ENCODE results near the gene S100A2. TPM values are rescaled to one million over a fixed set of nuclear protein-coding genes. Genes with fewer than 3 reads are reported as not detected.

Gene S100A2
- total and polyA plus RNA-seq, 2 of the 13 experiments (the other 11 are each of a cell fraction or from before 2014, with no cell fraction given): 1.2 TPM

GRCh38 chr1:153520818-153521476 is 44.7 kb downstream of the S100A2 start:
- H4K20me1 ChIP-seq (ENCODE audit: insufficient read depth, low read length): no peaks in the 10 kb centered on the region
- ChIA-PET CTCF (ENCODE audit: low intra/inter-chr PET ratio, low total read pairs) (no interaction called here), POLR2A (interaction anchor here (1.3 to 1.7 kb wide), 2 partner anchors 51 to 113 kb away, joined by 3 to 4 read pairs; partner anchors contain the start of gene CHTOP)
- H3K4me3 ChIP-seq (replicated peaks in 1 of 3; ENCODE audit: insufficient read depth in 1 of 3, low read depth in 2 of 3, low read length in 3 of 3): no peak overlapping the region
- peaks cover 9% of the 10 kb centered on the region for H3K4me1 ChIP-seq (ENCODE audit: insufficient read depth, low read length)
- no peaks in the 10 kb centered on the region for H3K36me3 ChIP-seq (replicated peaks in 1 of 2; ENCODE audit: control insufficient read depth in 1 of 2, insufficient read depth in 2 of 2, low read length in 2 of 2)
- TF ChIP-seq HMG20B (CRISPR knock-in tag; conservative IDR thresholded peaks at IDR 0.05) (no peak), DR1 (CRISPR knock-in tag; IDR thresholded peaks at IDR 0.05) (no peak), ARNT2 (CRISPR knock-in tag; IDR thresholded peaks at IDR 0.05; ENCODE audit: low read depth) (no peak), ETV5 (CRISPR knock-in tag; IDR thresholded peaks at IDR 0.05; ENCODE audit: borderline replicate concordance) (no peak), KLF16 (CRISPR knock-in tag; IDR thresholded peaks at IDR 0.05) (no peak), DRAP1 (CRISPR knock-in tag; IDR thresholded peaks at IDR 0.05) (no peak), TSC22D2 (CRISPR knock-in tag; IDR thresholded peaks at IDR 0.05; ENCODE audit: borderline replicate concordance) (no peak), CCDC6 (CRISPR knock-in tag; IDR thresholded peaks at IDR 0.05) (no peak), ZHX1 (CRISPR knock-in tag; IDR thresholded peaks at IDR 0.05; ENCODE audit: low read depth) (no peak), ZNF367 (CRISPR knock-in tag; IDR thresholded peaks at IDR 0.05; ENCODE audit: borderline replicate concordance) (no peak), ZBTB7A (CRISPR knock-in tag; IDR thresholded peaks at IDR 0.05) (no peak), PHF5A (CRISPR knock-in tag; IDR thresholded peaks at IDR 0.05; ENCODE audit: low read depth, unreplicated experiment) (no peak)
- BruUV-seq (replicated peaks): no TSS peak
- H3K4me2 ChIP-seq (ENCODE audit: low read depth, low read length): no peak overlapping the region
- no peaks in the 10 kb centered on the region for H3K27me3 ChIP-seq (ENCODE audit: control insufficient read depth in 1 of 2, insufficient read depth in 2 of 2, low read length in 2 of 2)
- no peak overlapping the region for H3K9ac ChIP-seq (ENCODE audit: insufficient read depth, low read depth, low read length)
- ATAC-seq (no peak; the same call in 2 of the 3 replicates), FAIRE-seq (no peak), DNase-seq (ENCODE audit: low spot score) (no peak)
- no peaks in the 10 kb centered on the region for H3K9me3 ChIP-seq (ENCODE audit: low read length)
- 74% methylated on average over 3 of the region's 4 CpGs for WGBS (ENCODE audit: low lambda C conversion rate)
- in situ Hi-C loops (cut with HindIII; ENCODE audit: extremely low pct_ligation_motif_present, low pct_unique_long_range_greater_than_20kb): no loop called here
- H2AFZ ChIP-seq (ENCODE audit: low read length): no peak overlapping the region
- no peak overlapping the region for H3K27ac ChIP-seq (ENCODE audit: extremely low read length, insufficient read depth, low read length)
- H3K79me2 ChIP-seq (ENCODE audit: insufficient read depth, low read length): no peaks in the 10 kb centered on the region
- intact Hi-C loops (cut with micrococcal nuclease; ENCODE audit: unreplicated experiment): no loop called here

All from HepG2 (cell line).